Activated CD4-positive, alpha-beta T cell treated with anti-CD3 and anti-CD28 coated beads, Interleukin-2, Interleukin-6, amounts not matched to agents 100 ng/mL and 50 ng/mL, durations not matched to agents 16 hours and 8 hours (primary cell): ENCODE data around the gene KIF27.
"Not testable (repeated sequence)": the region's sequence is repeated elsewhere in the genome, so short reads cannot be mapped to it uniquely, and the experiment has no call there.

Source experiments
- DNase-seq: peaks from one replicate; pipeline ENCODE4 v3.0.0-alpha.2; 2020

The KIF27 gene

GRCh38 chr9:83932851-83933250 lies 11.6 kb upstream of the KIF27 start:
- DNase-seq = no peak

GRCh38 chr9:83932011-83932410 lies 10.8 kb upstream of the KIF27 start:
- DNase-seq = no peak

- DNase-seq = no peak
Measured at GRCh38 chr9:83930881-83931280, 9.6 kb upstream of the KIF27 start.

- DNase-seq = no peak
Measured at GRCh38 chr9:83927591-83927990, 6.4 kb upstream of the KIF27 start.

DNA sequence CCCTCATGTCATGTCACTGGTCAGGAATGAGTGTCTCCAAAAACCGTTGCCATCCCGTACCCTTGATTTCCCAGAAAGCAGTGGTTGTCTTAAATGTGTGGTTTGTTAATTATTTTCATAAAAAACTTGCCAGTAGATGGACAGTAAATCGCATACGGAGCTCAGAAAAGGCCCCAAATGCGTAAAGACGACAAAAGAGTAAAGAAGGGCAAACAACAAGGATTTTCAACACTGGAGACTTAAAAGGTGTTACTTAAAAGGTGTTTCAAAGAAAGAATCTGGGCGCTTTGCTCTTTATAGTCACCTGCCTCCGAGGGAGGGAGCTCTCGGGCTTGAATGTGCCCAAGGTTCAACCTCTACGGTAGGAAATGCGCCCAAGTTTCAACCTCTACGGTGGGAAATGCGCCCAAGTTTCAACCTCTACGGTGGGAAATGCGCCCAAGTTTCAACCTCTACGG lies 734 bp downstream of the KIF27 start:
- DNase-seq = no peak

GRCh38 chr9:83919111-83919510 lies 2.1 kb downstream of the KIF27 start:
- no peak for DNase-seq

- peak; percentile 49 for DNase-seq
Measured at GRCh38 chr9:83912194-83912593, 9.0 kb downstream of the KIF27 start.

DNA sequence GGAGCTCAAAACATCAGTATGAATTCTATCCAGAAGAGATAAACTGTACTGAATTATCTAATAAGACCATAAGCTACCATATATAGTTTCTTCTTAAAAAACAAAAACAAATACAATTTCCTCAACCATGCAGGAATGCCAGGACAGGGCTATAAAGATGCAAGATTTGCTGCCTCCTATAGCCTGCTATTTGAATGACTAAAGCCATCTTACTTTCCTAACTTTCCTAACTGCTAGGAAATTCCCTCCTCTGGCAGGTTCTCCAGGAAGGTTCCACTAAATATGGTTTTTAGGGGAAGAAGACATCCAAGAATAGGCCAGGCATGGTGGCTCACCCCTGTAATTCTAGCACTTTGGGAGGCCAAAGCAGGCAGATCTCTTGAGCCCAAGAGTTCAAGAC lies 15.1 kb downstream of the KIF27 start:
- DNase-seq = no peak

DNA sequence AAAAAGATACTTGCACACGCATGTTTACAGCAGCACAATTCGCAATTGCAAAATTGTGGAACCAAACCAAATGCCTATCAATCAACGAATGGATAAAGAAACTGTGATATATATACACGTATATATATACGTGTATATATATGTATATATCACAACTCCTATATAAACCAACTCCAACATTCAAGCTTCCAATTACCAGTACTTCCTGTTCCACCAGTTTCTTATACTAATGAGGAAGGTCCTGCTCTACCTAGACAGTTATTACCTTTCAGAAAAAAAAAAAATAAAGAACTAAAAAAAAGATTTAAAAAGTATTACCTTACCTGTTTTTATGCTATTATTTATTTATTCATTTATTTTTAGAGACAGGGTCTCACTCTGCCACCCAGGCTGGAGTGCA lies 20.6 kb downstream of the KIF27 start:
- DNase-seq = not testable (repeated sequence)

DNA sequence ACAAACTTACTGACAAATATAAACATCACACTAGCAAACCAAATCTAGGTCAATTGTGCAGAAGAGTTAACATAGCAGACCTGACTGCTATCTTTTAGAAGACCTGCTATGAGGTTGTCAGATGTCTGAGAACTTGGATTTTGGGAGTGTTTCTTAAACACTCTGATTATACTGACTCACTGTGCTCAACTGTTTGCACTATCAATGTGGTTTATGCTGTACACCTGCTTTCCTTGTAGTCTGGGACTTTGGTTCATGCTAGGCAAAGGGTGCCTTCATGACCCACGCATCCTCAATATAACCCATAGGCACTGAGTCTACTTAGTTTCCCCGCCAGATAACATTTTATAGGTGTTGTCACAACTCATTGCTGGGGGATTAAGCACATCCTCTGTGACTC lies 26.9 kb downstream of the KIF27 start:
- DNase-seq = not testable (repeated sequence)

- DNase-seq = not testable (repeated sequence)
Measured at GRCh38 chr9:83886498-83886897, 34.7 kb downstream of the KIF27 start.

GRCh38 chr9:83885559-83886240 lies 35.5 kb downstream of the KIF27 start:
- DNase-seq = not testable (repeated sequence)

DNA sequence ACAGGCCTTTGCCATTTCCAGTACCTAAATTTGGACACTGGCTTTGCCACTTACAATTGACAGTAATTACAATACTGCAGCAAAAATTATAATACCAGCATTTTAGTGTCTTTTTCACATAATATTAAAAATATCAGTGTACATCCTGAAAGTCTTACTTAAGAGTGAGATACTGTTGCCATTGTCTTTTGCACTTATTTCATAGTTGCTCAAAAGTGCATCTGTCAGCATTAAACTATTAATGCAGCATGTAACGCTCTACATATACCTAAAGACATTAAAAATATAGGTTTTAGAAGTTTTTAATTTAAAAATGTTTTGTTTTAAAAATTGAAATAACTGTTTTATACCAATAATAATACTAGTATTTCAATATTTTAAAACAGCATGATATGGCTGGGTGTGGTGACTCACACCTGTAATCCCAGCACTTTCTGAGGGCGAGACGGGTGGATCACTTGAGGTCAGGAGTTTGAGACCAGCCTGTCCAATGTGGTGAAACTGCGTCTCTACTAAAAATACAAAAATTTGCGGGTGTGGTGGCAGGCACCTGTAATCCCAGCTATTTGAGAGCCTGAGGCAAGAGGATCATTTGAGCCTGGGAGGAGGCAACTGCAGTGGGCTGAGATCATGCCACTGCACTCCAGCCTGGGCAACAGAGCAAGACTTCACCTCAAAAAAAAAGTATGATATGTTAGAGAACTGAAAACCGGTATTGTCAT lies 39.4 kb downstream of the KIF27 start:
- DNase-seq = not testable (repeated sequence)

GRCh38 chr9:83875559-83875958 lies 45.7 kb downstream of the KIF27 start:
- not testable (repeated sequence) for DNase-seq

DNA sequence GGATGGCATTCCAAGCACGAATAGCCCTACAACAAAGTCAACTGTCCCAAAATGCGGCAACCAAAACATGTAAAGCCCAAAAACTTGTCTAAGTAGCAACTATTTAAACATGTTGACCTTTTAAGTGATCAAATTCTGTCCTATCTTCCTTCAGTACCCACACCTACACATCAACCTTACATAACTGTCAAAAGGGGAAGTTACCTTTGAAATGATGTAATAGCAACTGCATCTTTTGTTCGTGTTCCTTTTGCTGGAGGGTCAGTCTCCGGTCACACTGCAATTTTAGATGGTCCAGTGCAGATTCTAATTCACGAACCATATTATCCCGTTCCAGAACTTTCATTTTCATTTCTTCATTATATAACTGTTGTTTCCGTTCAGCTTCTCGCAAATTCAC lies 71.3 kb downstream of the KIF27 start:
- DNase-seq = not testable (repeated sequence)

DNA sequence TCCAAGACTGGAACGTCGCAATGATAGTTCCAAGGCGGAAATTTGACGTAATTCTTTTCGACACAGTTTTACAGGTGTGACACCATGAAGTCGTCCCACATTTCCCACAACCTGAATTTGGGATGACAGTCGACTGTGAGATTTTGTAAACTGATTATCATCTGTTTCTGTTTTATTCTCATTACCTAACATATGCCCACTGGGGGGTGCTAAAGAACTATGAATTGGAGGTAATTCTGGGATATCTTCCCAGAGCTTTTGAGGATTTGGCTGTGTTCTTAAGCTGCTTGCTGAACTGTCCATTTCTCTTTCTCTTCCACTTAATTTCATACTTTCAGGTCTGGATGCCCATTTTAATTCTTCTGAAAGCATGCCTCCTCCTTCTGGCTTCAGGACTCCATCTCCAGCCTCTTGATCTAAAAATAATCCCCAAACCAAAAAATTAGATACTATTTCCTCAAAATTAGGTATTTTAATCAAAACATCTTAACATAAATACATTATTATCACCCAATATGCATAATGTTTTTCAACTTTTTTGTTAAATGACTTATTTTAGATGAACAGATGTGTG lies 84.1 kb downstream of the KIF27 start:
- not testable (repeated sequence) for DNase-seq

DNA sequence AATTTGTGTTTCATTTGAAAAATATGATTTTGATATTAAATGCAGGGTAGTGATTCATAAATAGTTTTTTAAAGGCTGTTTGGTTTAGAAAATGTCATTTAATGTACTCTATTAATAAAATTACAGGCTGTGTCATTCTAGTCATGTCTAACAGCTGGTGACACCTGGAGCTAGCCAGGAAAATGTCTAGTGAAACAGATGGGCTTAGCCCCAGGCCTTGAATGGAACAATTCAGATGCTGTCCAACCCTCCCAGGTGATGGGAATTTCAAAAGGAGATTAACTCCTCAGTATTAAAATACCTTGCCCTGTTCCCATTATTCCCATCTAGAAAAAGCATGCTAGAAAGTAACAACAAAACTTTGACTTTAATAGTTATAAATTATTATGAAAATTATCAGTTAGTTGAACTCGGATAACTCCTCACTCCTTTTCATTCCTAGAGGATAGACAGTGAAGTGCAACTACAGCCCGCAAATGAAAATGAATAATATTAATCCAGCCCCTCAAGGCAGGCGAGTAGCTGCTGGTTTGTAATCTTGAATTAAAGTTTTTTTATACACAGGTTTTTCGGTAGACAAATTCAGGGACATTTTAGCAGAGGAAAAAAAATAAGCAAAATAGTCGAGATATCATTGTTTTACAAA lies 90.7 kb downstream of the KIF27 start:
- not testable (repeated sequence) for DNase-seq

DNA sequence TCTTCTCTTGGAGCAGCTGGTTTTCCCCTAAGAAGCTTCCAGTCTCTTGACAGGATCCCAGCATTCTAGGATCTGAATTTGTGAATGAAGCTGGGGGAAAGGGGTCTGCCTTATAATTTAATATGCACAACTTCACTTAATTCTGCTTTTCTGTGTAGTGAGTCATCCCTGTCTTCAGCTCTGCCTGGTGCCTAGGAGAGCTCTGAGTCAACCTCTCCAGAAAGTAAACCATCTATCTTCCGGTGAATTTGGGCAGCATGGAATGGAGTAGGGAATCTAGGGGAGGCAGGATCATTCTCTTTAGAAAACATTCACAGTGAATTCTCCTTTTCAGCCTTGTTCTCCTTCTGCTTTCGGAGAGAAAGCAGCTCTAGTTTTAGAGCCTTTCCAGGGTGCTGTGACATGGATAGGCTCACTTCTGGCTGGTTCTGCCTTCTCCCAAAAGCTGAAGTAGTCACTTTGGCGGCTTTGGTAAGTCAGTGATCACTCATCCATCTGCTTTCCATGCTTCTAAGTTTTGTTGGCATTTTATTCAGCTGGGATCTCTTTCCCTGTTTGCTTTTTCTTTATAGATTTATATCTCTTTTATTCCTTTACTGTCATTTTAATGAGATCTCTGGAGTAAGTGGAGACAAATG lies 96.1 kb downstream of the KIF27 start:
- DNase-seq = not testable (repeated sequence)

- DNase-seq = peak; percentile 81
Measured at GRCh38 chr9:83817356-83818278, 103.6 kb downstream of the KIF27 start, which contains the start of gene GKAP1. TSS of gene GKAP1 (minus strand) at chr9:83817769. CDS start at chr9:83806517, 11,252 bp downstream.

DNA sequence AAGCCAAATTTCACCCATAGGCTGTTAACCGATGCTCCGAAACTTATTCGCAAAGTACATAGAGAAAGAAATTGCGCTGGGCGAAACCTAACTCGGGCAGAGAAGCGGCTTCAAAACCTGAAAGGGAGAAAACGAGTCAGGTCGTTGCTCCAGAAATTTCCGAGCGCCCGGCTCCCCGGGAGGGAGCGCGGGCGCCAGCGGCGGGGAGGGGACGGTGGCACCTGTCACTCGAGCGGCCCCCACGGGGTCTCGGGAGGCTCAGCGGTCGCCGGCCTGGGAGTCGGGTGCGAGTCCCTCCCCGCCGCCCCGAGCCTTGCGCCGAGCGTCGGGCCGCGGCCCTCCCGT lies 104.2 kb downstream of the KIF27 start:
- DNase-seq = peak; percentile 36

GRCh38 chr9:83815120-83815519 lies 106.1 kb downstream of the KIF27 start:
- DNase-seq = not testable (repeated sequence)

DNA sequence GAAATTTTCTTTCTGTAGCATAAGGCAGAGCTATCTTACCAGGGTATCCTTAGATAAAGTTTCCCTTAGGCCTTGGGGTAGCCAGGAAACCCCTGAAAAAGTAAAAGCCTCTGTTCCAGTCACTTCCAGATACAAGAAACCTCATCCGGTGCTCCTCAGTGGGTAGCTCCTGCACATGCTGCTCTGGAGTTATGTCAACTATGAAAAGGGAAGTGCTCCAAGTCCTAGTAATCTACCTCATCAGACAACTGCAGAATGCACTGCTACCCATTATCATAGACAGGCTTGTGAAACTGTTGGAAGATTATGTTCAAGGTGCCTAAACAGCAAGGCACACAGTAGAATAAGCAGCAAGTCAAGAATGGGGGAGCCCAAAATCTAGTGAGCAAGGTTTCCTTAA lies 112.0 kb downstream of the KIF27 start:
- DNase-seq = not testable (repeated sequence)
